LNCaP clone FGC (cell line): ENCODE results near the gene RALGDS.
A peak's percentile ranks its signal among the peaks of the same experiment; 100 is the strongest.

Source experiments
- DNase-seq: peaks from one replicate; pipeline ENCODE4 v3.0.0-alpha.2; 2011; ENCODE audit warnings: low read depth
- H3K4me3 ChIP-seq: 2 replicates; pipeline ENCODE4 v1.5.1; 2011; ENCODE audit warnings: mild to moderate bottlenecking, low read depth, low read length, control low read depth
- TF ChIP-seq, protein P1 (sequence below): IDR thresholded peaks from 2 replicates; pipeline ENCODE4 v1.5.1; 2012; ENCODE audit warnings: mild to moderate bottlenecking; ENCODE audit not compliant: control insufficient read depth, insufficient read depth; ENCODE audit errors: extremely low read depth

RALGDS gene

DNA sequence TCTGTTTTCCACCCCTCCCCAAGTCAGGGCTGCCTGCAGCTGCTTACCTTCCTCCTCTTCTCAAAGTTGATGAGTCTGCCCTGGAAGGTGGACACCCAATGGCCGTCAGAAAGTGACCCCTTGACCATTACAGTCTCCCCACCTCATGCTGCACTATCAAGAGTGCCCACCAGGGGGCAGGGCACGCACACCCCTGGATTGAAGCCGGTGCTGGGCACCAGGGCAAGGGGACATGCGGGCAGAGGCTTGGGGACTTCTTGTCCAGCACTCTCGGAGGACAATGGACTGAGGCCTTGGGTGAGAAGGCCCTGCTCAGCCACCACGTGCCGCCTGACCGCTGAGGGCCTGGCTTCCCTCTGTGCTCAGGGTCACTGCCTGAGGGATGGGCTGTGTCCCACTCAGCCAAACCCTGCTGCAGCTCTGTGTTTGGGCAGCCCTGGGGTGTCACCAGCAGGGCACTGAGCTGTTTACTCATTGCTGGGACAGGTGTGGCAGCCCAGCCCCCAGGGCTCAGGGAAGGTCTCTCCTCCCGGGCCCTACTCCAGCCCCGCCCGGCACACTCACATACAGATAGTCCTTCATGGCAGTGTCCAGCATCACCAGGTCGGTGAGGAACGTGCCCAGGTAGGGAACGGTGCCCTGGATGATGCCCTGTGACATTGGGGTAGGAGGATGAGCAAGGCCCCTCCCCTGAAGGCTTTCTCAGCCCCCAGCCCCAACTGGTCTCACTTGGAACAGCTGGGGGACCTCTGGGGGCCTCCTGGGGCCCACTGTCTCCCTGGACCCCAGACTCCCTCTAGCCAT is 17.7 kb downstream of the RALGDS start:
- TF ChIP-seq, protein P1, sequence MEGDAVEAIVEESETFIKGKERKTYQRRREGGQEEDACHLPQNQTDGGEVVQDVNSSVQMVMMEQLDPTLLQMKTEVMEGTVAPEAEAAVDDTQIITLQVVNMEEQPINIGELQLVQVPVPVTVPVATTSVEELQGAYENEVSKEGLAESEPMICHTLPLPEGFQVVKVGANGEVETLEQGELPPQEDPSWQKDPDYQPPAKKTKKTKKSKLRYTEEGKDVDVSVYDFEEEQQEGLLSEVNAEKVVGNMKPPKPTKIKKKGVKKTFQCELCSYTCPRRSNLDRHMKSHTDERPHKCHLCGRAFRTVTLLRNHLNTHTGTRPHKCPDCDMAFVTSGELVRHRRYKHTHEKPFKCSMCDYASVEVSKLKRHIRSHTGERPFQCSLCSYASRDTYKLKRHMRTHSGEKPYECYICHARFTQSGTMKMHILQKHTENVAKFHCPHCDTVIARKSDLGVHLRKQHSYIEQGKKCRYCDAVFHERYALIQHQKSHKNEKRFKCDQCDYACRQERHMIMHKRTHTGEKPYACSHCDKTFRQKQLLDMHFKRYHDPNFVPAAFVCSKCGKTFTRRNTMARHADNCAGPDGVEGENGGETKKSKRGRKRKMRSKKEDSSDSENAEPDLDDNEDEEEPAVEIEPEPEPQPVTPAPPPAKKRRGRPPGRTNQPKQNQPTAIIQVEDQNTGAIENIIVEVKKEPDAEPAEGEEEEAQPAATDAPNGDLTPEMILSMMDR, result peak; percentile 91
- no peak for DNase-seq
- no peak overlapping the region for H3K4me3 ChIP-seq

DNA sequence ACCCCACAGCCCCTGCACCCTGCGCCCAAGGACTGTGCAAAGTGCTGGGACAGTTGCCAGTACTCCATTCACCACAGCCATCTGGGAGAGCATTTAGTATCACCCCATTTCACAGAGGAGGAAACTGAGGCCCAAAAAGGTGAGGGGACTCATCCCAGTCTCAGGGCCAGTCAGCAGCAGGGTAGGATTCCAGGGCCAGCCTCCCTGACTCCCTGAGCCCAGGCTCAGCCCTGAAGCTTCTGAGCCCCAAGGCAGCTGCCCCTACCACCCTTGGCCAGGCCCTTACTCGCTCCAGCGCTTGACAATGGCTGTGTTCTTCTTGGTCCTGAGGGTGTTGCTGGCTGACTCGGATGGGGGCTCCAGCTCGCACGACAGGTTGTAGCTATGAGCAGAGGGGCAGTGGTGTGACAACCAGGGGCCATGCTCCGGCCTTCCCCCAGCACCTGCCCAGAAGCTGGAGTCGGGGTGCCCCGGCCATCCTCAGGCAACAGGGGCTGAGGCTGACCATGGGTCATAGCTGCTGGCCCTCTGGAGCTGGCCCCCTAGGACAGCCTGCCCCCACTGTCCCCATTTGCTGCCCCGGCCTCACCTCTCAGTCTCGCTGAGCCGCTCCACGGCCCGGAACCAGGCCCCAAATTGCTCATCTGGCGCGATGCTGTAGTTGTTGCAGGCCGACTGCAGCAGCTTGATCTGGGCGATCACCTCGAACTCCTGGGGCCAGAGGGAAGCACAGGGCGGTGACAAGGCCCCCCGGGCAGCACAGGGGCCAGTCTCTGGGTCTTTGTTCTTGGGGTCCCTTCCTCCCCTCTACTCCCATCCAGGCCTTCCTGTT is 18.6 kb downstream of the RALGDS start:
- TF ChIP-seq, protein P1, result no peak
- H3K4me3 ChIP-seq, result no peak overlapping the region
- DNase-seq, result no peak

DNA sequence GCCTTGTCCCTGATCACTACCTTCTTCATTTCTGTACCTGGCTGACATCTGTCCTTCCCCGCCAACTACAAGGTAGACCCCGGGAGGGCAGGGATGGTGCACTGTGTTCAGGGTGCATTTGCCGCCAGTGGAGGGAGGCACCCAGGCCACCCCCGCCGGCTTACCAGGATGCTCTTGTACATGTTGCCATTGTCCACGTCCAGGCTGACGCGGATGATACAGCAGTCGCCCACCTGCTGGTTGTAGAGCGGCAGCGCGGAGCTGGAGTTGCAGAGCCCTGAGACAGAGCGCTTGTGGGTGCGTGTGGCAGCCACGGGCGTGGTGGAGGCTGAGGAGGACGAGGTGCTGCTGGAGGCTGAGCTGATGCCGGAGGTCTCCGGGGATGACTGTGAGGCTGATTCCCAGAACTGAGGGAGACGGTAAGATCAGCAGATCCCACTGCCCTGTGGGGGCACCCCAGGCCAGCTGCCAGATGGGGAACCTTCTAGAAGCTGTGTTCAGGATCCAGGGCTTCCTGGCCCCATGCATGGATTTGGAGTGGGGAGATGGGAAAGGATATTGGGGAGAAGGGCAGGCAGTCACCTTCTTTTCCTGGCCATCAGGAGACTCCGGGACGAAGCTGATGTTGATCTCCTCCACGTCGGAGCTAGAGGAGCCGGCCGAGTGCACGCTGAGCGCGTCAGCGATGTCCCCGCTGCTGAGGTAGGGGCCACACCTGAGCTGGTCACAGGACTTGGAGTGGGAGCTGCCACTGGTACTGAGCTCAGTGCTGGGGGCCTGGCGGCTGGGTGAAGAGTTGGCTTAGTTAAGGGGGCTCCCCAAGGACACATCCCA is 19.5 kb downstream of the RALGDS start:
- TF ChIP-seq, protein P1, result no peak
- no peak overlapping the region for H3K4me3 ChIP-seq
- DNase-seq, result no peak

GRCh38 chr9:133100506-133101355 is 20.3 kb downstream of the RALGDS start:
- TF ChIP-seq, protein P1, result no peak

GRCh38 chr9:133099726-133100505 is 21.1 kb downstream of the RALGDS start:
- TF ChIP-seq, protein P1, result no peak
- no peak overlapping the region for H3K4me3 ChIP-seq

More at GRCh38 chr9:133100506-133101355, 20.3 kb downstream of the RALGDS start:
- no peak for DNase-seq
- no peak overlapping the region for H3K4me3 ChIP-seq

DNA sequence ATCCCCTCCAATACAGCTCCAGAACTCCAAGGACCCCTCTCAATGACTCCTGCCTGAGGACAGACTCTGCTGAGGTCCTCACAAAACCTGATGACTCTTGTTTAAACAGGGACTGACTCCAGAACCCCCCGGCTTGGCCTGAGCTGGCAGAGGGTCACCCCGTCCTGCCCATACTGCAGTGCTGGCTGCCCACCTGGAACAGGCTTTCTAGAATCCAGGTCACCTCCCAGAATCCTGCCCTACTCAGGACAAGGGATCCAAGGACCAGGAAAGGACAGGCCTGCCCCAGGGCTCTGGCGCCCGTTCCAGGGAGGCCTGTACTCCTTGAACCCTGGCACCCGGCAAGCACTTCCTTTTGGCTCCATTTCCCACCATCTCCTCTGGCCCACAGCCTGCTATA is 22.2 kb downstream of the RALGDS start:
- no peak for DNase-seq
- H3K4me3 ChIP-seq, result no peak overlapping the region

More at GRCh38 chr9:133099726-133100505, 21.1 kb downstream of the RALGDS start:
- DNase-seq, result no peak

More for the DNA sequence above, 22.2 kb downstream of the RALGDS start:
- TF ChIP-seq, protein P1, result no peak
